Measurements from ENCODE around the gene KIF6. TPM values are rescaled to one million over a fixed set of nuclear protein-coding genes. Genes with fewer than 3 reads are reported as not detected.

KIF6 gene
- total and polyA plus RNA-seq, 4 donors: 2.0 to 4.8 (median 2.9) TPM

GRCh38 chr6:39439342-39440038, 285.7 kb downstream of the KIF6 start:
- Histone ChIP-seq H3K4me1 (ENCODE audit: control insufficient read depth, insufficient read depth, low read length) (no peaks in the 10 kb centered on the region), H3K9me3 (ENCODE audit: control insufficient read depth, insufficient read depth, low read length) (peaks cover 1% of the 10 kb centered on the region), H3K27ac (ENCODE audit: low read depth, low read length) (no peak overlapping the region), H3K4me3 (ENCODE audit: low read depth, low read length) (no peak overlapping the region), H3K36me3 (ENCODE audit: control insufficient read depth, insufficient read depth, low read length) (no peaks in the 10 kb centered on the region), H3K27me3 (ENCODE audit: control insufficient read depth, insufficient read depth, low read length) (no peaks in the 10 kb centered on the region)
- WGBS (ENCODE audit: insufficient coverage): 92% methylated on average over 2 of the region's 8 CpGs
- no peak for DNase-seq (ENCODE audit: low read depth in 4 of 6, low spot score in 6 of 6)

GRCh38 chr6:39433630-39434029, 291.6 kb downstream of the KIF6 start:
- H3K4me3 ChIP-seq (ENCODE audit: low read depth, low read length): no peak overlapping the region
- no peaks in the 10 kb centered on the region for H3K36me3 ChIP-seq (ENCODE audit: control insufficient read depth, insufficient read depth, low read length)
- H3K9me3 ChIP-seq (ENCODE audit: control insufficient read depth, insufficient read depth, low read length): peaks cover 1% of the 10 kb centered on the region
- no peak for DNase-seq (ENCODE audit: low read depth in 4 of 6, low spot score in 6 of 6)
- WGBS (ENCODE audit: insufficient coverage): 70% methylated on average over 3 of the region's 3 CpGs
- no peaks in the 10 kb centered on the region for H3K27me3 ChIP-seq (ENCODE audit: control insufficient read depth, insufficient read depth, low read length)
- peaks cover 6% of the 10 kb centered on the region for H3K4me1 ChIP-seq (ENCODE audit: control insufficient read depth, insufficient read depth, low read length)
- H3K27ac ChIP-seq (ENCODE audit: low read depth, low read length): no peak overlapping the region

DNA sequence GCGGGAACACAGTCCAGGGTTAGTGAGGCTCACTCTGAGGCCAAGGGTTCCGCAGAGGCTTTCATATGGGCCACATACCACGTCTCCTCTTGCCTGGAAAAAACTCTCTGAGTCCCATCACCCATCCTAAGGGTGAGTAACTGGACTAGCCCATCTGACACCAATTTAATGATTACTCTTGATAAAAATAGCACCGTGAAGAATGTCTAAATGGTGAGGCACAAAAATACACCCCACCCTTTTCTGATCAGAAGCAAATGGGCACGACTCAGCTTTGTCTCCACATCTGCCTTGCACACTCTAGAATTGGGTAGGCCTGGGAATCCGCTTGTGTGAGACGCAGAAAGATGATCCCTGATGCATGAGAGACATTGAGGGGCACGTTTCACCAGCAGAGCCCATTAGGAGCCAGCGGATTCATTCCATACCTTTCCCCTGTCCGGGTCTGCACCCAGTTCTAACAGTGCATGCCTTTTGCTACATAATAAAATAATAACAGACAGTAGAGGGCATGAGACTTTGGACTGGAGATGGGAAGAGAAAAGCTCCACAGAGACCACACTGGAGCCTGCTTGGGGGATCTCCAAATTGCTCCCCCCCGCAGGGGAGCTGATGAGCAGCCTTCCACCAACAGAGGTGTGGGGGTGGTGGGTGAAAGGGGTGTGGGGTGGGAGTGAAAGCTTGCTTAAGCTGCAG, 292.7 kb downstream of the KIF6 start:
- peaks cover 6% of the 10 kb centered on the region for H3K4me1 ChIP-seq (ENCODE audit: control insufficient read depth, insufficient read depth, low read length)

DNA sequence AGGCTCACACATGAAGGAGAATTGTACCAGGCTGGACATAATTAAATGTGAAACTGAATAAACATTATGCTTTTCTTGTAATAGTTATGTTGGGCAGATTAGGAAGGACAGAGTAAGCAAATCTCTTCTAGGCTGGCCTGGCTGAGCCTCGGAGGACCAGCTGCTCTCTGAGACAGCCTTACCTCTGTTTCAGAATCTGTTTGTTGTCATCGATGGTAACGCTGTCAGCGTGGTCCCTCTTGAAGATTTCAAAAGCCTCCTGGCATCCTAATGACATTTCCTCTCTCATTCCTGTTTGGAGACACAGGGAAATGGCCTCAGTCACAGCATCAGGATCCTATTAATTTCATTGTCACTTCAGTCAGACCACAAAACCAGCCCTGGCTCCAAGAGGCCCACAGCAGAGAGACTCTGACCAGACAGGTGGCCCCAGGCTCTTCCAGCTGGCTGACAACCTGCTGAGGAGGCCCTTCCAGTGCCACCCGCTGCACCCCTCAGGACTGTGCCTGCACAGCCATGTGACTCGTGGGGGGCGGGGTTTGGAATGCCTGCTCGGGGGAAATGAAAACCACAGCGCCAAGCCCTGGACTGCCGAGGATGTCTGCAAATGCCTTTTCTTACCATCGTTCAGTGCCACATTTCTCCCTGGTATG, 294.2 kb downstream of the KIF6 start:
- peak in 2 of 6 donors; percentile 28 to 30 for DNase-seq (ENCODE audit: low read depth in 4 of 6, low spot score in 6 of 6)
- no peak overlapping the region for H3K27ac ChIP-seq (ENCODE audit: low read depth, low read length)
- no peak overlapping the region for H3K4me3 ChIP-seq (ENCODE audit: low read depth, low read length)

More for the DNA sequence above, 292.7 kb downstream of the KIF6 start:
- no peak overlapping the region for H3K4me3 ChIP-seq (ENCODE audit: low read depth, low read length)
- no peaks in the 10 kb centered on the region for H3K27me3 ChIP-seq (ENCODE audit: control insufficient read depth, insufficient read depth, low read length)
- 88% methylated on average over 6 of the region's 11 CpGs for WGBS (ENCODE audit: insufficient coverage)
- no peaks in the 10 kb centered on the region for H3K36me3 ChIP-seq (ENCODE audit: control insufficient read depth, insufficient read depth, low read length)
- no peak for DNase-seq (ENCODE audit: low read depth in 4 of 6, low spot score in 6 of 6)
- H3K27ac ChIP-seq (ENCODE audit: low read depth, low read length): no peak overlapping the region
- peaks cover 1% of the 10 kb centered on the region for H3K9me3 ChIP-seq (ENCODE audit: control insufficient read depth, insufficient read depth, low read length)

GRCh38 chr6:39430446-39430845, 294.8 kb downstream of the KIF6 start:
- Histone ChIP-seq H3K36me3 (ENCODE audit: control insufficient read depth, insufficient read depth, low read length) (no peaks in the 10 kb centered on the region), H3K27me3 (ENCODE audit: control insufficient read depth, insufficient read depth, low read length) (no peaks in the 10 kb centered on the region), H3K9me3 (ENCODE audit: control insufficient read depth, insufficient read depth, low read length) (no peaks in the 10 kb centered on the region), H3K4me1 (ENCODE audit: control insufficient read depth, insufficient read depth, low read length) (peaks cover 6% of the 10 kb centered on the region), H3K27ac (ENCODE audit: low read depth, low read length) (no peak overlapping the region), H3K4me3 (ENCODE audit: low read depth, low read length) (no peak overlapping the region)
- DNase-seq (ENCODE audit: low read depth in 4 of 6, low spot score in 6 of 6): no peak
- WGBS (ENCODE audit: insufficient coverage): no CpG with 5 or more reads among the region's 1 CpG

More for the DNA sequence above, 294.2 kb downstream of the KIF6 start:
- Histone ChIP-seq H3K36me3 (ENCODE audit: control insufficient read depth, insufficient read depth, low read length) (no peaks in the 10 kb centered on the region), H3K27me3 (ENCODE audit: control insufficient read depth, insufficient read depth, low read length) (no peaks in the 10 kb centered on the region), H3K4me1 (ENCODE audit: control insufficient read depth, insufficient read depth, low read length) (peaks cover 6% of the 10 kb centered on the region), H3K9me3 (ENCODE audit: control insufficient read depth, insufficient read depth, low read length) (no peaks in the 10 kb centered on the region)
- 43% methylated on average over 5 of the region's 11 CpGs for WGBS (ENCODE audit: insufficient coverage)

GRCh38 chr6:39428816-39429215, 296.4 kb downstream of the KIF6 start:
- Histone ChIP-seq H3K4me3 (ENCODE audit: low read depth, low read length) (no peak overlapping the region), H3K27ac (ENCODE audit: low read depth, low read length) (no peak overlapping the region), H3K4me1 (ENCODE audit: control insufficient read depth, insufficient read depth, low read length) (peaks cover 6% of the 10 kb centered on the region), H3K27me3 (ENCODE audit: control insufficient read depth, insufficient read depth, low read length) (no peaks in the 10 kb centered on the region), H3K36me3 (ENCODE audit: control insufficient read depth, insufficient read depth, low read length) (no peaks in the 10 kb centered on the region), H3K9me3 (ENCODE audit: control insufficient read depth, insufficient read depth, low read length) (no peaks in the 10 kb centered on the region)
- WGBS (ENCODE audit: insufficient coverage): 69% methylated on average over 7 of the region's 7 CpGs
- DNase-seq (ENCODE audit: low read depth in 4 of 6, low spot score in 6 of 6): no peak

GRCh38 chr6:39428152-39428551, 297.1 kb downstream of the KIF6 start:
- WGBS (ENCODE audit: insufficient coverage): no CpG with 5 or more reads among the region's 3 CpGs
- H3K4me3 ChIP-seq (ENCODE audit: low read depth, low read length): no peak overlapping the region
- no peaks in the 10 kb centered on the region for H3K9me3 ChIP-seq (ENCODE audit: control insufficient read depth, insufficient read depth, low read length)
- peaks cover 6% of the 10 kb centered on the region for H3K4me1 ChIP-seq (ENCODE audit: control insufficient read depth, insufficient read depth, low read length)
- H3K27ac ChIP-seq (ENCODE audit: low read depth, low read length): no peak overlapping the region
- H3K27me3 ChIP-seq (ENCODE audit: control insufficient read depth, insufficient read depth, low read length): no peaks in the 10 kb centered on the region
- no peak for DNase-seq (ENCODE audit: low read depth in 4 of 6, low spot score in 6 of 6)
- no peaks in the 10 kb centered on the region for H3K36me3 ChIP-seq (ENCODE audit: control insufficient read depth, insufficient read depth, low read length)

GRCh38 chr6:39426073-39426456, 299.1 kb downstream of the KIF6 start:
- no peaks in the 10 kb centered on the region for H3K27me3 ChIP-seq (ENCODE audit: control insufficient read depth, insufficient read depth, low read length)
- no peaks in the 10 kb centered on the region for H3K9me3 ChIP-seq (ENCODE audit: control insufficient read depth, insufficient read depth, low read length)
- no peak overlapping the region for H3K4me3 ChIP-seq (ENCODE audit: low read depth, low read length)
- DNase-seq (ENCODE audit: low read depth in 4 of 6, low spot score in 6 of 6): peak in 2 of 6 donors; percentile 32 to 49
- H3K36me3 ChIP-seq (ENCODE audit: control insufficient read depth, insufficient read depth, low read length): no peaks in the 10 kb centered on the region
- no peak overlapping the region for H3K27ac ChIP-seq (ENCODE audit: low read depth, low read length)
- peaks cover 3% of the 10 kb centered on the region for H3K4me1 ChIP-seq (ENCODE audit: control insufficient read depth, insufficient read depth, low read length)
- no CpG with 5 or more reads among the region's 2 CpGs for WGBS (ENCODE audit: insufficient coverage)

- Histone ChIP-seq H3K27me3 (ENCODE audit: control insufficient read depth, insufficient read depth, low read length) (no peaks in the 10 kb centered on the region), H3K4me1 (ENCODE audit: control insufficient read depth, insufficient read depth, low read length) (no peaks in the 10 kb centered on the region), H3K4me3 (ENCODE audit: low read depth, low read length) (no peak overlapping the region), H3K36me3 (ENCODE audit: control insufficient read depth, insufficient read depth, low read length) (no peaks in the 10 kb centered on the region), H3K9me3 (ENCODE audit: control insufficient read depth, insufficient read depth, low read length) (no peaks in the 10 kb centered on the region), H3K27ac (ENCODE audit: low read depth, low read length) (no peak overlapping the region)
- DNase-seq (ENCODE audit: low read depth in 4 of 6, low spot score in 6 of 6): no peak
- 88% methylated on average over 3 of the region's 6 CpGs for WGBS (ENCODE audit: insufficient coverage)
Measured at GRCh38 chr6:39425346-39426072, 299.7 kb downstream of the KIF6 start.
